PC-9 (cell line): ENCODE results near the gene PRR23A.

ENCODE experiments used
- CTCF ChIP-seq: fragments of 200-600 bp; sonication (generic); conservative IDR thresholded peaks from 2 replicates; pipeline ENCODE4 v1.6.1; 2017; ENCODE audit warnings: mixed run types, antibody characterized with exemption, mild to moderate bottlenecking, moderate library complexity
- EZH2 ChIP-seq: fragments of 200-600 bp; sonication (generic); IDR thresholded peaks from 2 replicates; pipeline ENCODE4 v1.8.0; 2017; ENCODE audit warnings: antibody characterized with exemption, low read depth

- TF ChIP-seq CTCF, result no peak
- TF ChIP-seq EZH2, result no peak
Observed at GRCh38 chr3:138985932-138986331, 20.1 kb downstream of the PRR23A start.
